Measurements from ENCODE around the gene RPL10A.

- no peak for TF ChIP-seq CTCF (IDR thresholded peaks at IDR 0.05; ENCODE audit: borderline replicate concordance, extremely low read depth, low read length, poor library complexity, severe bottlenecking)
- TF ChIP-seq EZH2 (IDR thresholded peaks at IDR 0.05; ENCODE audit: borderline replicate concordance, low read depth, low read length, severe bottlenecking): no peak
Observed at GRCh38 chr6:35500782-35501181, 32.6 kb downstream of the RPL10A start.
